Right atrium auricular region (tissue), 2 donors: ENCODE results near the gene FBXO38. TPM values are rescaled to one million over a fixed set of nuclear protein-coding genes. Genes with fewer than 3 reads are reported as not detected.

ENCODE experiments used
- DNase-seq: peaks from one replicate; pipeline ENCODE4 v3.0.0-alpha.2; 2019; ENCODE audit warnings: low spot score
- H3K27ac ChIP-seq, 2 donors: fragments of 200-600 bp; sonication (generic); 1 replicate in 1 of 2; 2 replicates in 1 of 2; pipeline ENCODE4 v1.5.1; 2016 to 2019
- H3K27me3 ChIP-seq, 2 donors: fragments of 200-600 bp; sonication (generic); one replicate each; pipeline versions ENCODE4 v1.5.1 to v1.6.0; 2017 to 2019
- H3K36me3 ChIP-seq: fragments of 200-600 bp; sonication (generic); one replicate; pipeline ENCODE4 v1.5.1; 2016
- H3K4me1 ChIP-seq, 2 donors: fragments of 200-600 bp; sonication (generic); one replicate each; pipeline versions ENCODE4 v1.5.1 to v1.6.0; 2017 to 2019
- H3K4me3 ChIP-seq, 2 donors: fragments of 200-600 bp; sonication (generic); 1 replicate in 1 of 2; 2 replicates in 1 of 2; pipeline ENCODE4 v1.5.1; 2017 to 2019; ENCODE audit warnings: mild to moderate bottlenecking in 1 of 2, moderate library complexity in 1 of 2
- H3K9me3 ChIP-seq, 2 donors: fragments of 200-600 bp; sonication (generic); one replicate each; pipeline ENCODE4 v1.5.1; 2019
- total RNA-seq, 2 donors: library from RNA; depleted of rRNA; stranded (reverse); fragments of >200 nt; gene quantifications; one replicate each; pipeline ENCODE4 v1.1.0, GENCODE V29; 2016
- TF ChIP-seq, protein P1 (sequence below), 2 donors: fragments of 200-600 bp; sonication (generic); IDR thresholded peaks; one replicate each; pipeline ENCODE4 v1.5.1; 2019; ENCODE audit warnings: antibody characterized with exemption in 2 of 2

The FBXO38 gene
- total RNA-seq, 2 donors from 2014 or later: 32.2 to 36.7 TPM

DNA sequence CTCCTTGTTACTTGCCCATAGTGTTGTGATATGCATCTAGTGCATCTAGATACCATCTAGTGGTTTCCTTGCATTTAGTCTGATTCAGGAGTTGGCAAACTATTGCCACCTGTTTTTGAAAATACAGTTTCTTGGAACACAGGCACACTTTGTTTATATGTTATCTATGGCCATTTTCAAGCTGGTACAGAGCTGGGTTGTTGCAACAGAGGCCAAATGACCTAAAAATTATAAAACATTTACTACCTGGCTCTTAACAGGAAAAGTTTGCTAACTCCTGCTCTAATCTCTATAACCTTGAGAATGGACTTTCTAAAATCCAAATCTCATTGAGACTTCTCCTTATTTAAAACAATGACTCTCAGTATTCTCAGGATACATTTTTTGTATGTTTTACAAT lies 19.4 kb upstream of the FBXO38 start:
- no peak for DNase-seq
- no peak overlapping the region for H3K27ac ChIP-seq
- TF ChIP-seq, protein P1, sequence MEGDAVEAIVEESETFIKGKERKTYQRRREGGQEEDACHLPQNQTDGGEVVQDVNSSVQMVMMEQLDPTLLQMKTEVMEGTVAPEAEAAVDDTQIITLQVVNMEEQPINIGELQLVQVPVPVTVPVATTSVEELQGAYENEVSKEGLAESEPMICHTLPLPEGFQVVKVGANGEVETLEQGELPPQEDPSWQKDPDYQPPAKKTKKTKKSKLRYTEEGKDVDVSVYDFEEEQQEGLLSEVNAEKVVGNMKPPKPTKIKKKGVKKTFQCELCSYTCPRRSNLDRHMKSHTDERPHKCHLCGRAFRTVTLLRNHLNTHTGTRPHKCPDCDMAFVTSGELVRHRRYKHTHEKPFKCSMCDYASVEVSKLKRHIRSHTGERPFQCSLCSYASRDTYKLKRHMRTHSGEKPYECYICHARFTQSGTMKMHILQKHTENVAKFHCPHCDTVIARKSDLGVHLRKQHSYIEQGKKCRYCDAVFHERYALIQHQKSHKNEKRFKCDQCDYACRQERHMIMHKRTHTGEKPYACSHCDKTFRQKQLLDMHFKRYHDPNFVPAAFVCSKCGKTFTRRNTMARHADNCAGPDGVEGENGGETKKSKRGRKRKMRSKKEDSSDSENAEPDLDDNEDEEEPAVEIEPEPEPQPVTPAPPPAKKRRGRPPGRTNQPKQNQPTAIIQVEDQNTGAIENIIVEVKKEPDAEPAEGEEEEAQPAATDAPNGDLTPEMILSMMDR (IDR thresholded peaks at IDR 0.05): no peak

DNA sequence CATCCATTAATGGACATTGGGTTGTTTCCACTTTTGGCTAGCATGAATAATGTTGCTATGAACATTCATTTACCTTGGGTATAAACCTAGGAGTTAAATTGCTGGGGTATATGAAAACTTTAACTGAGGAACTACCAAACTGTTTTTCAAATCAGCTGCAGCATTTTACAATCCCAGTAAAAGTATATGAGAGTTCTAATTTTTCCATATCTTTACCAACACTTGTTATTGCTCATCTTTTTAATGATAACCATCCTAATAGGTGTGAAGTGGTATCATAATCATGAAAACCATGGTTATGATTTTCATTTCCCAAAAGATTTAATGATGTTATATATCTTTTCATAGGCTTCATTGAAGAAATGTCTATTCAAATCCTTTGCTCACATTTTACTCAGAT lies 15.5 kb upstream of the FBXO38 start:
- TF ChIP-seq, protein P1 (IDR thresholded peaks at IDR 0.05): no peak
- Histone ChIP-seq H3K27me3 (no peaks in the 10 kb centered on the region), H3K9me3 (peaks cover 0 to 14% of the 10 kb centered on the region in 2 donors), H3K4me3 (no peak overlapping the region), H3K36me3 (no peaks in the 10 kb centered on the region), H3K4me1 (no peaks in the 10 kb centered on the region), H3K27ac (no peak overlapping the region)
- no peak for DNase-seq

More for the DNA sequence above, 19.4 kb upstream of the FBXO38 start:
- Histone ChIP-seq H3K27me3 (no peaks in the 10 kb centered on the region), H3K4me1 (no peaks in the 10 kb centered on the region), H3K4me3 (no peak overlapping the region), H3K36me3 (no peaks in the 10 kb centered on the region), H3K9me3 (peaks cover 0 to 14% of the 10 kb centered on the region in 2 donors)

- H3K27ac ChIP-seq: no peak overlapping the region
- no peaks in the 10 kb centered on the region for H3K36me3 ChIP-seq
- H3K4me1 ChIP-seq: no peaks in the 10 kb centered on the region
- H3K4me3 ChIP-seq: no peak overlapping the region
- TF ChIP-seq, protein P1 (IDR thresholded peaks at IDR 0.05): no peak
- peaks cover 0 to 14% of the 10 kb centered on the region in 2 donors for H3K9me3 ChIP-seq
- H3K27me3 ChIP-seq: no peaks in the 10 kb centered on the region
- DNase-seq: no peak
These were observed 11.5 kb upstream of the FBXO38 start for GRCh38 chr5:148372166-148372725.

GRCh38 chr5:148372893-148373292 lies 10.9 kb upstream of the FBXO38 start:
- H3K4me1 ChIP-seq: no peaks in the 10 kb centered on the region
- peaks cover 0 to 14% of the 10 kb centered on the region in 2 donors for H3K9me3 ChIP-seq
- TF ChIP-seq, protein P1 (IDR thresholded peaks at IDR 0.05): no peak
- no peak overlapping the region for H3K4me3 ChIP-seq
- H3K27me3 ChIP-seq: no peaks in the 10 kb centered on the region
- no peak overlapping the region for H3K27ac ChIP-seq
- DNase-seq: no peak
- no peaks in the 10 kb centered on the region for H3K36me3 ChIP-seq

- no peak overlapping the region for H3K27ac ChIP-seq
- no peaks in the 10 kb centered on the region for H3K4me1 ChIP-seq
- DNase-seq: no peak
These were observed 8.9 kb upstream of the FBXO38 start for GRCh38 chr5:148374690-148375360.

More at GRCh38 chr5:148374690-148375360, 8.9 kb upstream of the FBXO38 start:
- no peaks in the 10 kb centered on the region for H3K36me3 ChIP-seq
- H3K9me3 ChIP-seq: no peaks in the 10 kb centered on the region
- no peak overlapping the region for H3K4me3 ChIP-seq
- H3K27me3 ChIP-seq: no peaks in the 10 kb centered on the region
- TF ChIP-seq, protein P1 (IDR thresholded peaks at IDR 0.05): peak; percentile 28 to 73
